ENCODE measurements around the gene SEC11A. TPM values are rescaled to one million over a fixed set of nuclear protein-coding genes. Genes with fewer than 3 reads are reported as not detected.
A peak's percentile ranks its signal among the peaks of the same experiment; 100 is the strongest.

SEC11A gene
- total RNA-seq, 2 experiments from 2014 or later, result 44.1 to 47.0 TPM

DNA sequence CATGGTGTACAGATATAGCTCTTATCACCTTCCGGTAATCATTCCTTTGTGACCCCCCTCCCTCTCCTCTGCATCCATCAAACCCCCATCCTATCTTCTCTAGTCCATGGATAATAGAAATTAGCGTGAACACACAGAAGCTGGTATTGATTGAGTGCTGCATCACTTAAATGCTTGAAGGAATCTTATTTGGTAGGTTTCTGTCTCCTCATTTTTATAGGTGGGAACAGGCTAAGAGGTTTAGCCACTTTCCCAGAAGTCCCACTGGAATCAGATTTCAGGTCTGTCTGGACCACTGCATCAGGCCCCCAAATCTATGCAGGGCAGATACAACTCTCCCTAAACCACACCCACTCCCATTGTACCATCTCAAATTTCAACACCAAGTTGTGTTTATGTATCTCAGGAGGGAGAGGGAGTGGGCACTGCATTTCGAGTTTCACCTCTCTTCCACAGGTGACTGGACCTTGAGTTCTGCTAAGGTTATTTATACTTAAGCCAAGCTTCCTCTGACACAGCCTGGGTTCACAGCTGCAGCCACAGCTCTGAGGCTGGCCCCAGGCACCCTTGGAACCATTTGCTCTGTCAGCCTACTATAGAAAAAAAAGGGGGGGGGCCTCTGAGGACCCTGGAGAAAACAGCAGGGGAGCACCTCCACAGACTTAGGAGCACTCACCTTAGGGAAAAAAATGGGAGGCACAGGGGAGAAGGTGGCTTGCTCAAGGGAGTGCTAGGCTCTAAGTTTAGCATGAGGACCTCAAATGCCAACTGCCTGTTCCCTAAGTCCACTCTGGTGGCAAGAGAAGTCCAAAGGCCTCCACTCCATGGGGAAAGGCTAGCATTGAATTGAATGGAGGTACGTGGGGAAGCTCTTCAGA, 55.8 kb downstream of the SEC11A start:
- Histone ChIP-seq H3K4me3 (ENCODE audit: low read length) (no peak overlapping the region), H3K27ac (ENCODE audit: low read depth in 1 of 2, low read length in 2 of 2) (no peak overlapping the region), H3K9me3 (ENCODE audit: control insufficient read depth in 1 of 2, insufficient read depth in 1 of 2, low read length in 2 of 2) (no peaks in the 10 kb centered on the region), H3K4me1 (ENCODE audit: insufficient read depth, low read length) (peaks cover 27% of the 10 kb centered on the region), H3K36me3 (ENCODE audit: insufficient read depth, low read length) (peaks cover 2% of the 10 kb centered on the region), H3K27me3 (ENCODE audit: control insufficient read depth in 1 of 2, insufficient read depth in 2 of 2, low read length in 2 of 2) (no peaks in the 10 kb centered on the region)
- POLR2A ChIA-PET, result interaction anchor here (0.6 to 3.5 kb wide), 5 partner anchors 29 to 87 kb away, joined by 3 to 37 read pairs (median 11); partner anchors contain the start of gene SEC11A
- H3K27ac Mint-ChIP-seq, result peak overlapping the region; percentile 73
- ATAC-seq (ENCODE audit: poor library complexity), result no peak
- TF ChIP-seq, protein P1, sequence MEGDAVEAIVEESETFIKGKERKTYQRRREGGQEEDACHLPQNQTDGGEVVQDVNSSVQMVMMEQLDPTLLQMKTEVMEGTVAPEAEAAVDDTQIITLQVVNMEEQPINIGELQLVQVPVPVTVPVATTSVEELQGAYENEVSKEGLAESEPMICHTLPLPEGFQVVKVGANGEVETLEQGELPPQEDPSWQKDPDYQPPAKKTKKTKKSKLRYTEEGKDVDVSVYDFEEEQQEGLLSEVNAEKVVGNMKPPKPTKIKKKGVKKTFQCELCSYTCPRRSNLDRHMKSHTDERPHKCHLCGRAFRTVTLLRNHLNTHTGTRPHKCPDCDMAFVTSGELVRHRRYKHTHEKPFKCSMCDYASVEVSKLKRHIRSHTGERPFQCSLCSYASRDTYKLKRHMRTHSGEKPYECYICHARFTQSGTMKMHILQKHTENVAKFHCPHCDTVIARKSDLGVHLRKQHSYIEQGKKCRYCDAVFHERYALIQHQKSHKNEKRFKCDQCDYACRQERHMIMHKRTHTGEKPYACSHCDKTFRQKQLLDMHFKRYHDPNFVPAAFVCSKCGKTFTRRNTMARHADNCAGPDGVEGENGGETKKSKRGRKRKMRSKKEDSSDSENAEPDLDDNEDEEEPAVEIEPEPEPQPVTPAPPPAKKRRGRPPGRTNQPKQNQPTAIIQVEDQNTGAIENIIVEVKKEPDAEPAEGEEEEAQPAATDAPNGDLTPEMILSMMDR (IDR thresholded peaks at IDR 0.05), result no peak
- peak overlapping the region; percentile 62 for H3K4me3 Mint-ChIP-seq
- H3K27me3 Mint-ChIP-seq, result no peaks in the 10 kb centered on the region
- peaks cover 27% of the 10 kb centered on the region for H3K4me1 Mint-ChIP-seq (ENCODE audit: low read depth)
- no peaks in the 10 kb centered on the region for H3K9me3 Mint-ChIP-seq
- DNase-seq, result no peak
- intact Hi-C loops (cut with DNase I, micrococcal nuclease), result loop anchor here (5.0 to 10.0 kb wide), 3 partner anchors 73 to 1135 kb away; partner anchors contain the start of gene KLHL25 (in 1 of the 2)
- CTCF ChIA-PET, result interaction anchor here (1.0 to 1.5 kb wide), 3 partner anchors 47 to 72 kb away, joined by 3 to 5 read pairs (median 3); no protein-coding TSS in a partner anchor
- H3K36me3 Mint-ChIP-seq (ENCODE audit: low read depth), result peaks cover 9% of the 10 kb centered on the region

DNA sequence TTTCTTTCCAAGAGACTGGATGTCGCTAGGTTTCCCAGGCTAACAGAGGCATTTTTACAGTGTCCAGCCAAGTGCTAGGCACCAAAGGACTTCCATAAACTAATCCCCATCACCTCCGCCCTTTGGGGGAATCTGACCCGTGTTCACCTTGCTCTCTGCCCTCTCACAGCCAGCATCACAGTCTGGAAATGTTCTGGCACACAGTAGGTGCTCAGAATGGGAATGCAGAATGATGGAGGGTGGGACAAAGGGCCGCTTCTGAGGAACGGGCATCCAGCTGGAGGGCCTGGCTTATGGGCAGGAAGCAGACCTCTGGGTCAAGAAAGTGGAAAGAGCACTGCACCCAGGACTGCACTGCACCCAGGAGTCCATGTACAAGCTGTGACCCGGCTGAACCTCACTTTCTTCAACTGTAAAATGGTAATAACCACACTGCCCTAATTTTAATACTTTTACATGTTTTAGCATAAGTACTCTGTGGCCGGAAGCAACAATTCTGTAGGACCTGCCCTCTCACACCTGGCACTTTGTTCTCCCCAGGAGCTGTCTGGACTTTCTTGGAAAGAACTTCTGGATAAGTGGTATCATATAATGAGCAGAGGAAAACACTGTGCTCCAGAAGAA, 57.0 kb downstream of the SEC11A start:
- no peaks in the 10 kb centered on the region for H3K36me3 ChIP-seq (ENCODE audit: insufficient read depth, low read length)
- H3K27me3 ChIP-seq (ENCODE audit: control insufficient read depth in 1 of 2, insufficient read depth in 2 of 2, low read length in 2 of 2), result no peaks in the 10 kb centered on the region
- ATAC-seq (ENCODE audit: poor library complexity) (no peak), DNase-seq (peak in 1 of 14 experiments; percentile 11)
- TF ChIP-seq, protein P1 (IDR thresholded peaks at IDR 0.05), result no peak
- no peaks in the 10 kb centered on the region for H3K27me3 Mint-ChIP-seq
- peaks cover 37% of the 10 kb centered on the region for H3K4me1 Mint-ChIP-seq (ENCODE audit: low read depth)
- ChIA-PET CTCF (interaction anchor here (0.7 to 1.9 kb wide), 15 partner anchors 8 to 664 kb away, joined by 3 to 13 read pairs (median 4); partner anchors contain the start of genes SEC11A and ZNF592), POLR2A (interaction anchor here (0.7 to 3.5 kb wide), 18 partner anchors 10 to 147 kb away, joined by 3 to 37 read pairs (median 4); partner anchors contain the start of genes SEC11A and ZSCAN2)
- peak overlapping the region; percentile 61 for H3K4me3 ChIP-seq (ENCODE audit: low read length)
- no peaks in the 10 kb centered on the region for H3K9me3 ChIP-seq (ENCODE audit: control insufficient read depth in 1 of 2, insufficient read depth in 1 of 2, low read length in 2 of 2)
- H3K4me1 ChIP-seq (ENCODE audit: insufficient read depth, low read length), result peaks cover 36% of the 10 kb centered on the region
- H3K9me3 Mint-ChIP-seq, result no peaks in the 10 kb centered on the region
- H3K4me3 Mint-ChIP-seq, result peak overlapping the region; percentile 86
- H3K27ac ChIP-seq (ENCODE audit: low read depth in 1 of 2, low read length in 2 of 2), result peak overlapping the region in 1 of 2 donors; percentile 65
- peak overlapping the region; percentile 73 for H3K27ac Mint-ChIP-seq
- peaks cover 4% of the 10 kb centered on the region for H3K36me3 Mint-ChIP-seq (ENCODE audit: low read depth)
- intact Hi-C loops (cut with DNase I, micrococcal nuclease), result loop anchor here (1.0 to 10.0 kb wide), 4 partner anchors 72 to 1136 kb away; partner anchors contain the start of gene KLHL25 (in 1 of the 2)
